Liver (tissue), 3 donors: ENCODE data around the gene SREK1IP1.

Experiments
- GABPA ChIP-seq, 2 donors: IDR thresholded peaks in 1 of 2; conservative IDR thresholded peaks in 1 of 2; 2 replicates each; pipeline ENCODE4 v1.6.1; 2016; ENCODE audit warnings: antibody characterized with exemption in 2 of 2, mild to moderate bottlenecking in 1 of 2, moderate library complexity in 1 of 2
- HNF4G ChIP-seq: IDR thresholded peaks from 2 replicates; pipeline ENCODE4 v1.6.1; 2016; ENCODE audit warnings: antibody characterized with exemption
- SP1 ChIP-seq: IDR thresholded peaks from 2 replicates; pipeline ENCODE4 v1.6.1; 2018; ENCODE audit warnings: antibody characterized with exemption, mild to moderate bottlenecking
- TAF1 ChIP-seq: conservative IDR thresholded peaks from 2 replicates; pipeline ENCODE4 v1.6.1; 2016; ENCODE audit warnings: antibody characterized with exemption, mild to moderate bottlenecking
- TF ChIP-seq, protein P1 (sequence below): IDR thresholded peaks from 2 replicates; pipeline ENCODE4 v1.6.1; 2016; ENCODE audit warnings: antibody characterized with exemption
- TF ChIP-seq, protein P2 (sequence below): fragments of 150-350 bp; IDR thresholded peaks from 2 replicates; pipeline ENCODE4 v1.5.1; 2017; ENCODE audit warnings: improper control_type of control experiment, low read depth, low read length; ENCODE audit not compliant: missing input control
- TF ChIP-seq, protein P3 (sequence below): IDR thresholded peaks from 2 replicates; pipeline ENCODE4 v1.6.1; 2016; ENCODE audit warnings: antibody characterized with exemption
- TF ChIP-seq, protein P4 (sequence below): IDR thresholded peaks from 2 replicates; pipeline ENCODE4 v1.6.1; 2016; ENCODE audit warnings: antibody characterized with exemption, mild to moderate bottlenecking
- donor health status: healthy.
- donor health status: healthy.

DNA sequence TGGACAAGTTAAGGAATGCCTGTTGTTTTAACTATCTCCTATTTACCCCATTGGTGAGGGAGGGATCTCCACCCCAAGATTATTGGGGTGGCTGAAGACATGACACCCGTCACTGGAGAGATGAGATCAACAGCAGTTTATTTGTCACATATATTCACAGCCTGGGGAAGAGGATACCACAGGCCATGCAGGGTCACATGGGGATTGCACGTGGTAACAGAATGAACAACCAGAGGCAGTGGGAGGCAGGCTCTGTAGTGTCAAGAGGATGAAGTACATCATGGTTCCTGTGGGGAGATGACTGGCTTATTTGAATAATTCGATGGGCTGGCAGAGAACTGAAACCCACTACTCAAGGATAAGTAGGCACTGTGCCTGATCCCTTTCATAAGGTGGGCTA lies 96.8 kb downstream of the SREK1IP1 start:
- TF ChIP-seq, protein P1, sequence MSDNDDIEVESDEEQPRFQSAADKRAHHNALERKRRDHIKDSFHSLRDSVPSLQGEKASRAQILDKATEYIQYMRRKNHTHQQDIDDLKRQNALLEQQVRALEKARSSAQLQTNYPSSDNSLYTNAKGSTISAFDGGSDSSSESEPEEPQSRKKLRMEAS = no peak
- TF ChIP-seq, protein P2, sequence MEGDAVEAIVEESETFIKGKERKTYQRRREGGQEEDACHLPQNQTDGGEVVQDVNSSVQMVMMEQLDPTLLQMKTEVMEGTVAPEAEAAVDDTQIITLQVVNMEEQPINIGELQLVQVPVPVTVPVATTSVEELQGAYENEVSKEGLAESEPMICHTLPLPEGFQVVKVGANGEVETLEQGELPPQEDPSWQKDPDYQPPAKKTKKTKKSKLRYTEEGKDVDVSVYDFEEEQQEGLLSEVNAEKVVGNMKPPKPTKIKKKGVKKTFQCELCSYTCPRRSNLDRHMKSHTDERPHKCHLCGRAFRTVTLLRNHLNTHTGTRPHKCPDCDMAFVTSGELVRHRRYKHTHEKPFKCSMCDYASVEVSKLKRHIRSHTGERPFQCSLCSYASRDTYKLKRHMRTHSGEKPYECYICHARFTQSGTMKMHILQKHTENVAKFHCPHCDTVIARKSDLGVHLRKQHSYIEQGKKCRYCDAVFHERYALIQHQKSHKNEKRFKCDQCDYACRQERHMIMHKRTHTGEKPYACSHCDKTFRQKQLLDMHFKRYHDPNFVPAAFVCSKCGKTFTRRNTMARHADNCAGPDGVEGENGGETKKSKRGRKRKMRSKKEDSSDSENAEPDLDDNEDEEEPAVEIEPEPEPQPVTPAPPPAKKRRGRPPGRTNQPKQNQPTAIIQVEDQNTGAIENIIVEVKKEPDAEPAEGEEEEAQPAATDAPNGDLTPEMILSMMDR = no peak
- no peak for TF ChIP-seq HNF4G
- no peak for TF ChIP-seq GABPA (IDR thresholded peaks at IDR 0.05 in 1 of 2, conservative IDR thresholded peaks at IDR 0.05 in 1 of 2)
- TF ChIP-seq TAF1 = no peak
- TF ChIP-seq SP1 = no peak
- TF ChIP-seq, protein P3, sequence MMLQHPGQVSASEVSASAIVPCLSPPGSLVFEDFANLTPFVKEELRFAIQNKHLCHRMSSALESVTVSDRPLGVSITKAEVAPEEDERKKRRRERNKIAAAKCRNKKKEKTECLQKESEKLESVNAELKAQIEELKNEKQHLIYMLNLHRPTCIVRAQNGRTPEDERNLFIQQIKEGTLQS = no peak
- TF ChIP-seq, protein P4, sequence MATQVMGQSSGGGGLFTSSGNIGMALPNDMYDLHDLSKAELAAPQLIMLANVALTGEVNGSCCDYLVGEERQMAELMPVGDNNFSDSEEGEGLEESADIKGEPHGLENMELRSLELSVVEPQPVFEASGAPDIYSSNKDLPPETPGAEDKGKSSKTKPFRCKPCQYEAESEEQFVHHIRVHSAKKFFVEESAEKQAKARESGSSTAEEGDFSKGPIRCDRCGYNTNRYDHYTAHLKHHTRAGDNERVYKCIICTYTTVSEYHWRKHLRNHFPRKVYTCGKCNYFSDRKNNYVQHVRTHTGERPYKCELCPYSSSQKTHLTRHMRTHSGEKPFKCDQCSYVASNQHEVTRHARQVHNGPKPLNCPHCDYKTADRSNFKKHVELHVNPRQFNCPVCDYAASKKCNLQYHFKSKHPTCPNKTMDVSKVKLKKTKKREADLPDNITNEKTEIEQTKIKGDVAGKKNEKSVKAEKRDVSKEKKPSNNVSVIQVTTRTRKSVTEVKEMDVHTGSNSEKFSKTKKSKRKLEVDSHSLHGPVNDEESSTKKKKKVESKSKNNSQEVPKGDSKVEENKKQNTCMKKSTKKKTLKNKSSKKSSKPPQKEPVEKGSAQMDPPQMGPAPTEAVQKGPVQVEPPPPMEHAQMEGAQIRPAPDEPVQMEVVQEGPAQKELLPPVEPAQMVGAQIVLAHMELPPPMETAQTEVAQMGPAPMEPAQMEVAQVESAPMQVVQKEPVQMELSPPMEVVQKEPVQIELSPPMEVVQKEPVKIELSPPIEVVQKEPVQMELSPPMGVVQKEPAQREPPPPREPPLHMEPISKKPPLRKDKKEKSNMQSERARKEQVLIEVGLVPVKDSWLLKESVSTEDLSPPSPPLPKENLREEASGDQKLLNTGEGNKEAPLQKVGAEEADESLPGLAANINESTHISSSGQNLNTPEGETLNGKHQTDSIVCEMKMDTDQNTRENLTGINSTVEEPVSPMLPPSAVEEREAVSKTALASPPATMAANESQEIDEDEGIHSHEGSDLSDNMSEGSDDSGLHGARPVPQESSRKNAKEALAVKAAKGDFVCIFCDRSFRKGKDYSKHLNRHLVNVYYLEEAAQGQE = no peak
